Mesendoderm (in vitro differentiated cells): ENCODE results near the gene KMT2D.

Experiments used
- DNase-seq: peaks from one replicate; pipeline ENCODE4 v3.0.0; 2013
- H2AK5ac ChIP-seq: 2 replicates; pipeline ENCODE4 v1.6.1; 2013; ENCODE audit warnings: low read length, inconsistent platforms
- H2BK120ac ChIP-seq: 2 replicates; pipeline ENCODE4 v1.6.1; 2013; ENCODE audit warnings: low read depth, mild to moderate bottlenecking, low read length, moderate library complexity, mixed read lengths
- H2BK15ac ChIP-seq: replicated peaks from 2 replicates; pipeline ENCODE4 v1.6.1; 2013; ENCODE audit warnings: low read depth, mild to moderate bottlenecking, moderate library complexity
- H2BK5ac ChIP-seq: 2 replicates; pipeline ENCODE4 v1.6.1; 2013; ENCODE audit warnings: low read length, inconsistent platforms
- H3K18ac ChIP-seq: 2 replicates; pipeline ENCODE4 v1.6.1; 2013; ENCODE audit warnings: mild to moderate bottlenecking, low read length, mixed read lengths
- H3K23ac ChIP-seq: one replicate; pipeline ENCODE4 v1.6.1; 2013; ENCODE audit warnings: low read length
- H3K27ac ChIP-seq: 2 replicates; pipeline ENCODE4 v1.5.1; 2013; ENCODE audit warnings: low read depth, mild to moderate bottlenecking, inconsistent platforms, low read length, moderate library complexity
- H3K27me3 ChIP-seq: 2 replicates; pipeline ENCODE4 v1.6.1; 2013; ENCODE audit warnings: low read length, control low read depth, mild to moderate bottlenecking, inconsistent platforms; ENCODE audit not compliant: insufficient read depth, poor library complexity
- H3K36me3 ChIP-seq: 2 replicates; pipeline ENCODE4 v1.6.1; 2013; ENCODE audit warnings: low read length, inconsistent platforms; ENCODE audit not compliant: control insufficient read depth, insufficient read depth
- H3K4ac ChIP-seq: one replicate; pipeline ENCODE4 v1.6.1; 2013; ENCODE audit warnings: low read depth, mild to moderate bottlenecking, low read length, moderate library complexity
- H3K4me1 ChIP-seq: 2 replicates; pipeline ENCODE4 v1.6.1; 2013; ENCODE audit warnings: low read depth, low read length, inconsistent platforms; ENCODE audit not compliant: control insufficient read depth
- H3K4me2 ChIP-seq: 2 replicates; pipeline ENCODE4 v1.6.1; 2013; ENCODE audit warnings: low read length
- H3K4me3 ChIP-seq: 2 replicates; pipeline ENCODE4 v1.5.1; 2013; ENCODE audit warnings: mild to moderate bottlenecking, low read length
- H3K56ac ChIP-seq: one replicate; pipeline ENCODE4 v1.6.1; 2013; ENCODE audit warnings: low read length
- H3K79me1 ChIP-seq: 2 replicates; pipeline ENCODE4 v1.6.1; 2013; ENCODE audit warnings: low read length, inconsistent platforms
- H3K79me2 ChIP-seq: 2 replicates; pipeline ENCODE4 v1.6.1; 2013; ENCODE audit warnings: mild to moderate bottlenecking, low read length; ENCODE audit not compliant: control insufficient read depth, insufficient read depth
- H3K9ac ChIP-seq: 2 replicates; pipeline ENCODE4 v1.6.1; 2013; ENCODE audit warnings: low read length, inconsistent platforms
- H4K5ac ChIP-seq: one replicate; pipeline ENCODE4 v1.6.1; 2013; ENCODE audit warnings: low read length
- H4K8ac ChIP-seq: one replicate; pipeline ENCODE4 v1.6.1; 2013; ENCODE audit warnings: low read depth, mild to moderate bottlenecking, control low read depth, low read length, moderate library complexity
- WGBS: extraction: QIAGEN DNeasy Blood & Tissue Kit; methylation state at CpG from one replicate; pipeline ENCODE4 v1.1.7; 2013; ENCODE audit warnings: low lambda C conversion rate, missing lambda C conversion rate; ENCODE audit not compliant: insufficient coverage; ENCODE audit errors: extremely low coverage; 5-methylcytosine and 5-hydroxymethylcytosine counted together

Gene KMT2D

DNA sequence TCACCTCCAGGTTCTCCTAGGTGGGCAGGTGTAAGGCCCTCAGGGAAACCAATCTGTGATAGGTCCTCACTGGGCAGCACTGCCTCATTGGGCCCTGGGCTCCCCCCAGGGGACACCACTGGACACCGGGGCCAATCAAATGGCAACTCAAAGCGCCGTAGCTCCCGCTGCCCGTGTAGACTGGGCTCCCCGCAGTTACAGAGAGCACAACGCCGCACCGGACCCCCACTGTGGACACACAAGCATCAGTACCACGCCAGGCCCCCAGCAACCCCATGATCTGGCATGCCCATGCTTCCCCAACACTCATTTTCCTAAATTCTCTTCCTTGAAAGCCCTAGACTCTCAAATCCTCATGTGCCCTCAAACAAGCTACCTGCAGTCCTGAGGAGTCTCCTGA lies 6.1 kb downstream of the KMT2D start:
- no peak overlapping the region for H3K4me2 ChIP-seq
- peaks cover 59% of the 10 kb centered on the region for H3K79me2 ChIP-seq
- no CpG with 5 or more reads among the region's 10 CpGs for WGBS
- DNase-seq = no peak
- H3K27me3 ChIP-seq = no peaks in the 10 kb centered on the region
- no peak overlapping the region for H3K23ac ChIP-seq
- H3K36me3 ChIP-seq = peaks cover 27% of the 10 kb centered on the region
- H3K4me3 ChIP-seq = no peak overlapping the region
- no peak overlapping the region for H3K9ac ChIP-seq
- no peak overlapping the region for H2BK120ac ChIP-seq
- peaks cover 34% of the 10 kb centered on the region for H3K79me1 ChIP-seq
- no peak overlapping the region for H4K8ac ChIP-seq
- peaks cover 8% of the 10 kb centered on the region for H3K4me1 ChIP-seq
- H2BK5ac ChIP-seq = no peak overlapping the region
- H3K27ac ChIP-seq = no peak overlapping the region
- no peak overlapping the region for H2BK15ac ChIP-seq
- no peak overlapping the region for H2AK5ac ChIP-seq
- no peak overlapping the region for H3K4ac ChIP-seq
- H4K5ac ChIP-seq = no peak overlapping the region
- H3K56ac ChIP-seq = no peak overlapping the region
- no peak overlapping the region for H3K18ac ChIP-seq

DNA sequence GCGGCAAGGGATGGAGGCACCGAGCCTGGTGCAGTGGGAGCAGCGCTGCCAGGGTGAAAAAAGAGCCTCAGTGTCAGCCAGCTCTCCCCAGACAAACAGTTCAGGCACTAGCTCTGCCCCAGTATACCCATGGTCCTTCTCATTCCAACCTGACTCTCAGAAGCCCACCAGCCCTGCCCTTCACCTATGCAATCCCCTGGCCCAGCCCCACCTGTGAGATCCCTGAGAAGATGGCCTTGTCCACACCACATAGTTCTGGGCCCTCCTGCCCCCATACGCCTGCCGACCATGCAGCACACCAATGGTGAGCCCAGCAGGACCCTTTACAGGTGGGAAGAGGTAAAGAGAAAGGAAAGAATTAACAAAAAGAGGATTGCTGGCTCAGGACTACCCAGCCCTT lies 6.5 kb downstream of the KMT2D start:
- no peak overlapping the region for H4K5ac ChIP-seq
- H3K4me3 ChIP-seq = no peak overlapping the region
- peaks cover 55% of the 10 kb centered on the region for H3K79me2 ChIP-seq
- H3K4ac ChIP-seq = no peak overlapping the region
- H2BK5ac ChIP-seq = no peak overlapping the region
- H3K56ac ChIP-seq = no peak overlapping the region
- no peak overlapping the region for H3K18ac ChIP-seq
- no peak overlapping the region for H3K23ac ChIP-seq
- no peaks in the 10 kb centered on the region for H3K27me3 ChIP-seq
- H2AK5ac ChIP-seq = no peak overlapping the region
- no peak for DNase-seq
- WGBS = no CpG with 5 or more reads among the region's 5 CpGs
- no peak overlapping the region for H3K27ac ChIP-seq
- peaks cover 8% of the 10 kb centered on the region for H3K4me1 ChIP-seq
- peaks cover 28% of the 10 kb centered on the region for H3K36me3 ChIP-seq
- no peak overlapping the region for H2BK120ac ChIP-seq
- H3K79me1 ChIP-seq = peaks cover 34% of the 10 kb centered on the region
- no peak overlapping the region for H3K9ac ChIP-seq
- H3K4me2 ChIP-seq = no peak overlapping the region
- H2BK15ac ChIP-seq = no peak overlapping the region
- H4K8ac ChIP-seq = no peak overlapping the region

DNA sequence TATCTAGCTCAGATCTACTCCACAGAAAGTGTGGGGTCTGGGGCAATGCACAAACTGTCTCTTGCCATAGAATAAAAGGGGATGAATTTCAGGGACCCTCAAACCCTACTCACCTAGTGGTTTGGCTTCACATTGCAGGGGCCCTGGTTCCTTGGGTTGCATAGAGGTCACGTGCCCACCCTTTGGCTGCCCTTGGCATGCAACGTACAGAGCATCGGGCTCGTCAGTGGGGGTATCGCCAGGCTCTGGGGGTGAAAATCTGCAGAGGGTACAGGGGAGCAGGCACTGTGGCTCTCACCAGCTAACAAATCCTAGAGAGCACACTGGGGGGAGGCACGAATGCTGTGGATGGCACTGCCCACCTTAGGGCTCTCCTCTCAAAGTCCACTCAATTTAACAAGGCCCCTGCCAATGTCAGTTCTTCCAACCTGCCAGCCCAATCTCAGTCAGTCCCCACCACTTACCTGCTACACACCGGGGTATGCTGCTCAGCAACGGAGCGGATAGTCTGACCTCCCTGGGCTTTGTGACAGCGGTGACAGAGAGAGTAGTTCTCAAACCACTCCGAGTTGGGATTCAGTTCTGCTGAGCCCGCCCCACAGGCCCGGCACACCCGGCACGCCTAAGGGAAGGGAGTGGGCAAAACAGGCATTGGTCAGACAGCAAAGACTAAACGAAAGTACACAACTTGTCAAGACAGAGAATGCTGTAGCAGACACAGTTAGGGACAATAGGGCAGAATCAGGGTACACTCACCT lies 8.0 kb downstream of the KMT2D start:
- Histone ChIP-seq H3K56ac (no peak overlapping the region), H3K9ac (no peak overlapping the region), H3K79me2 (peaks cover 40% of the 10 kb centered on the region), H3K4me2 (no peak overlapping the region), H3K4ac (no peak overlapping the region), H4K8ac (no peak overlapping the region), H3K79me1 (peaks cover 36% of the 10 kb centered on the region), H3K36me3 (peaks cover 38% of the 10 kb centered on the region), H3K27me3 (no peaks in the 10 kb centered on the region), H3K23ac (no peak overlapping the region), H3K4me3 (no peak overlapping the region), H4K5ac (no peak overlapping the region), H2BK120ac (no peak overlapping the region), H3K18ac (no peak overlapping the region), H2BK5ac (no peak overlapping the region), H3K4me1 (peaks cover 5% of the 10 kb centered on the region), H2BK15ac (no peak overlapping the region), H3K27ac (no peak overlapping the region), H2AK5ac (no peak overlapping the region)
- WGBS = no CpG with 5 or more reads among the region's 16 CpGs
- no peak for DNase-seq

DNA sequence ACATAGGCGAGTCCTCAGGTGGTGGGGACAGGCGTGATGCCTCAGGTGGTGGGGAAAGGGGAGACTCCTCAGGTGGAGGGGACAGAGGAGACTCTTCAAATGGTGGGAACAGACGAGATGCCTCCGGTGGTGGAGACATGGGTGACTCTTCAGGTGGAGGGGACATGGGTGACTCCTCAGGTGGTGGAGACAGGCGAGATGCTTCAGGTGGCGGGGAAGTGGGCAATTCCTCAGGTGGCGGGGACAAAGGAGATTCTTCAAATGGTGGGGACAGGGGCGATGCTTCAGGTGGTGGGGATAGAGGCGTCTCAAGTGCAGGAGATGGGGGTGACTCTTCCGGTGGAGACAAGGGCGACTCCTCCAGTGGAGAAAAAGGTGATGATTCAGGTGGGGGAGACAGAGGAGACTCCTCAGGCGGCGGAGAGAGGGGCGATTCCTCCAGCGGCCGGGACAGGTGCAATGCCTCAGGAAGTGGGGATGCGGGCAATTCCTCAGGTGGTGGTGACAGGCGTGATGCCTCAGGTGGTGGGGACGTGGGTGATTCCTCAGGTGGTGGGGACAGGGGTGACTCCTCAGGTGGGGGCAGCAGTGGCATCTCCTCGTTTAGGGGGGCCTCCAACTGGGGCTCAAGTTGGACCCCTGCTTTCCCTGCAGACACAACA lies 8.7 kb downstream of the KMT2D start:
- H4K8ac ChIP-seq = no peak overlapping the region
- H3K4ac ChIP-seq = no peak overlapping the region
- no CpG with 5 or more reads among the region's 20 CpGs for WGBS
- H2BK15ac ChIP-seq = no peak overlapping the region
- no peak overlapping the region for H3K18ac ChIP-seq
- H2AK5ac ChIP-seq = no peak overlapping the region
- peaks cover 40% of the 10 kb centered on the region for H3K36me3 ChIP-seq
- peaks cover 33% of the 10 kb centered on the region for H3K79me2 ChIP-seq
- no peak overlapping the region for H3K27ac ChIP-seq
- H4K5ac ChIP-seq = no peak overlapping the region
- H3K4me2 ChIP-seq = no peak overlapping the region
- no peaks in the 10 kb centered on the region for H3K27me3 ChIP-seq
- peaks cover 2% of the 10 kb centered on the region for H3K4me1 ChIP-seq
- no peak overlapping the region for H2BK120ac ChIP-seq
- H3K9ac ChIP-seq = no peak overlapping the region
- no peak overlapping the region for H2BK5ac ChIP-seq
- H3K56ac ChIP-seq = no peak overlapping the region
- no peak overlapping the region for H3K23ac ChIP-seq
- H3K79me1 ChIP-seq = peaks cover 33% of the 10 kb centered on the region
- no peak for DNase-seq
- no peak overlapping the region for H3K4me3 ChIP-seq

DNA sequence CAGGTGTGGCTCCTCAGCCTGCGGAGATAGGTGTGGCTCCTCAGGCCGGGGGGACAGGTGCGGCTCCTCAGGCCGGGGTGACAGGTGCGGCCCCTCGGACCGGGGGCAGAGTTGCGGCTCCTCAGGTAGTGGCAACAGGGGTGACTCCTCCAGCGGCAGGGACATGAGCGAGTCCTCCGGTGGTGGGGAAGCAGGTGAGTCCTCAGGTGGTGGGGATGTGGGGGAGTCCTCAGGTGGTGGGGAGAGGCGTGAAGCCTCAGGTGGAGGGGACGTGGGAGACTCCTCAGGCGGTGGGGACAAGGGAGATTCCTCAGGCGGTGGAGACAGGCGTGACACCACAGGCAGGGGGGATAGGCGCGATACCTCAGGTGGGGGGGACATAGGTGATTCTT lies 9.2 kb downstream of the KMT2D start:
- H2BK15ac ChIP-seq = no peak overlapping the region
- H3K9ac ChIP-seq = no peak overlapping the region
- no peak for DNase-seq
- no peak overlapping the region for H2AK5ac ChIP-seq
- H3K27me3 ChIP-seq = no peaks in the 10 kb centered on the region
- WGBS = no CpG with 5 or more reads among the region's 18 CpGs
- no peak overlapping the region for H4K5ac ChIP-seq
- no peaks in the 10 kb centered on the region for H3K4me1 ChIP-seq
- peaks cover 30% of the 10 kb centered on the region for H3K79me1 ChIP-seq
- H3K79me2 ChIP-seq = peaks cover 28% of the 10 kb centered on the region
- H4K8ac ChIP-seq = no peak overlapping the region
- no peak overlapping the region for H2BK120ac ChIP-seq
- no peak overlapping the region for H3K23ac ChIP-seq
- H3K27ac ChIP-seq = no peak overlapping the region
- peaks cover 42% of the 10 kb centered on the region for H3K36me3 ChIP-seq
- H3K4ac ChIP-seq = no peak overlapping the region
- H3K4me2 ChIP-seq = no peak overlapping the region
- H3K56ac ChIP-seq = no peak overlapping the region
- no peak overlapping the region for H2BK5ac ChIP-seq
- H3K4me3 ChIP-seq = no peak overlapping the region
- H3K18ac ChIP-seq = no peak overlapping the region
